DMS53 (cell line): ENCODE measurements around the gene RHOT2.

Source experiments
- DNase-seq: peaks from one replicate; lab custom pipeline; 2025; lab: John Stamatoyannopoulos, UW

The RHOT2 gene

GRCh38 chr16:667780-668518 lies at the start of gene RHOT2:
RHOT2 (plus strand) TSS chr16:668132; CDS start chr16:668200, 68 bp downstream.
- DNase-seq = peak; percentile 95

- DNase-seq = no peak
These were observed 48.3 kb upstream of the RHOT2 start for GRCh38 chr16:619476-620100.

DNA sequence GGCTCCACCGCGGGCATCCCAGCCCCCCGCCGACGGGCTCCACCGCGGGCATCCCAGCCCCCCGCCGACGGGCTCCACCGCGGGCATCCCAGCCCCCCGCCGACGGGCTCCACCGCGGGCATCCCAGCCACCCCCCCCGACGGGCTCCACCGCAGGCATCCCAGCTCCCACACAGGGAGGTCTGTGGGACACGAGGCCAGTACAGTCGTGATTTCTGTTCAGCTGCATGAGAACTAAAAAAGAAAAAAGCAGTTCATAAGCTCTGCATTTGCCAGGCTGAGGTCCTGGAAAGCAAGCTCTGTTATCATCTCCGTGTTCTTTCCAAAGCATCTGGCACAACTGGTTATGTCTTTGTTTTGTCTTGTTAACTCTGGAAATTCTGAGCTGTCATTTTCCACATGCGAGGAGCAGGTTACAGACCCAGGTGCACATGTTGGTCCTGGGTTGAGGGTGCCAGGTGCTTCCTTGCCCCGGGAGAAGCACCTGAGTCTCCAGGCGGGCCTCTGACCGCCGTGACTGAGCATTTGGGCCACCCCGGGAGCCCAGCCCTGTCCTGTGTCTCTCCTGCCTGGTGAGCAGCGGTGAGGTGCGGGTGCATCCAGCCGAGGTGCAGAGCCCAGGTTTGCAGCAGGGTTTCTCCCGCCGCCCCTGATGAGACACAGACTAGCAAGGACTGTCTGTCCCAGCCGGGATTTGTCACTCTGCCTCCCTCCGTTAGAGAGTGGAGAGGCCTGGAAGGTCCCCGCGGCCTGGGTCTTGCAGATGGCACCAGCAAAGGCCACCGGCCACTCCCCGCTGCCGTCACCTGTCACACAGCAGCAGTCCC lies 47.0 kb upstream of the RHOT2 start:
- DNase-seq = peak; percentile 28

GRCh38 chr16:621526-622105 lies 46.3 kb upstream of the RHOT2 start:
- no peak for DNase-seq

DNA sequence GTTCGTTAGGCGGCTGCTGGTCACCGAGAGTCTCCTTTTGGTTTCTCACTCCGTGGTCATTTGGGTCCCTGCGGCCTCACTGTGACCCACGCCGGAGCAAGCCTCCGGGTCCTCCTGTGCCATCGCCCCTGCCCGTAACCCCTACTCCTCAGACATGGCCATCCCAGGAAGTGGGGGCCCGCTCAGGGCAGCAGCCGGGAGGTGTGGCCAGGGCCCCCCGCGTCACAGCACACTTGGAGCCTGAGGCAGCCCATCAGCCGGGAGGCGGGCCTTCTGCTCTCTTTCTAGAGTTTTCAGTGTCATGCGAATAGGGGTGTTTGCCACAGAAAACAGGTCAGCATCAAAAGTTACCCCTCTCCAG lies 45.0 kb upstream of the RHOT2 start:
- no peak for DNase-seq

DNA sequence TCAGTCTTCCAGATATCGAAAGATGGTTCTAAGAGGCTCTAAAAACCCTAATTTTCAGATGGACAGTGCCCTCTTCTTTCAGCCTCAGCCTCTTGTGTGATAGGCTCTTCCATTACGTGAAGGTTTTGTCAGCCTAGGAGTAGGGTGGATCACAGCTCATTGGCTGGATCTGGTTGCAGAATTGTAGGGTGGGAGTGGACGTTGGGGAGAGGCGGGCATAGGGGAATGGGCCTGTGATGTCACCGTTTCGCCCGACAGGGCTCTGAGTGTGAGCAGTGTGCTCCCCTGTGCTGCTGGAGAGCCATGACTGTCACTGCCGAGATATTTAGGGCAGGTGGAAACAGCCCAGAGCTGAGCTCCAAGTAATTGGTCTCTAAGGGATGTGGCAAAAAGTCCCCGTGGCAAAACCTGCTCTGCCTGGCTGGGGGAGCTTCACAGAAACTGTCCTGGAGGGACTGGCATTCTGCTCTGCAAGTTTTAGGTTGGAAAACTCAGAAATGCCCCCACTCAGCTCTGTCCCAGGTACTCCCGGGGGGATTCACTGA lies 43.3 kb upstream of the RHOT2 start:
- DNase-seq = no peak

GRCh38 chr16:625117-625976 lies 42.6 kb upstream of the RHOT2 start:
- no peak for DNase-seq

DNA sequence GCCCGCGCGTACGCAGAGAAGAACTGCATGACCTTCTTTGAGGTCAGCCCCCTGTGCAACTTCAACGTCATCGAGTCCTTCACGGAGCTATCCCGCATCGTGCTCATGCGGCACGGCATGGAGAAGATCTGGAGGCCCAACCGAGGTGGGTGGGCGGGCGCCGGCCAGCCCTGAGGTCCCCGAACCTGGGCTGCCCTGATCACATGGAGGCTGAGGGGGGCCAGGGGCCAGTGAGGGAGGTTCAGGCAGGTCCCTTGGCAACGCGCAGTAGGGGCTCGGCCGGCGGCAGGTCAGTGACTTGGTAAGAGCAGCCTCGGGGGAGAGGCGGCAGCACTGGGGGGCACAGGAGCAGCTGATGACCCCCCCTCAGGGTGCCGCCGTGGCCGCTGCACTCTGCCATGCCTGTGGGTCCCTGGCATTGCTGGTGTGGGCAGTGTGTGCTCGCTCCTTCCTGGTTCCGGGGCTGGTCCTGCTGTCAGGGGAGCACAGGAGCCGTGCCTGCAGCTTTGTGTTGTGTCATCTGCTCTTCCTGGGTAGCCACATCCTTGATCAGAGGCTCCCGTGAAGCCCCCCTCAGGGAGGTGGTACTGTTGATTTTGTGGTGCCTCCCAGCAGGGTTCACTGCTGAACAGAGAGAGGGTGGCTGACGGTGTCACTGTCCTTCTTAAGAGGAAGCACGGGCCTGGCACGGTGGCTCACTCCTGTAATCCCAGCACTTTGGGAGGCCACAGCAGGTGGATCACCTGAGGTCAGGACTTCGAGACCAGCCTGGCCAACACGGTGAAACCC lies 41.8 kb upstream of the RHOT2 start:
- no peak for DNase-seq

DNA sequence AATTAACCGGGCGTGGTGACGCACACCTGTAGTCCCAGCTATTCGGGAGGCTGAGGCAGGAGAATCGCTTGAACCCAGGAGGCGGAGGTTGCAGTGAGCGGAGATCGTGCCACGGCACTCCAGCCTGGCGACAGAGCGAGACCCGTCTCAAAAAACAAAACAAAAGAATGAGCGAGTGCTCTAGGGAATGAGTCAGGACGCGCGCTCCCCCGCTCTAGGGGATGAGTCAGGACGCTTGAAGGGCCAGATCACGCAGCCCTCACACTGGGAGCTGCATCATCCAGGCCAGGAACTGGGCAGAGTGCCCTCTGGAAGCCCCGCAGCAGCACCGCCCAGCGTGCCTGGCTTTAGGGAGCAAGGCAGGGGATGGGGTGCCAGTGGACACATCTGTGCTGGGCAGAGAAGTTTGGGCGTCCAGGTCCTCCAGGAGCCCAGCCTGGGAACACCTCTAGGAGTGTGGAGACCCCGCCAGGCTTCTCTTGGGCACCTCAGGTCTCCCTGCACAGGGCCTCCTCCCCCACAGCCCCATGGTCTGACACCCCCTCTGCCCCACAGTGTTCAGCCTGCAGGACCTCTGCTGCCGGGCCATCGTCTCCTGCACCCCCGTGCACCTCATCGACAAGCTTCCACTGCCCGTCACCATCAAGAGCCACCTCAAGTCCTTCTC lies 41.0 kb upstream of the RHOT2 start:
- peak; percentile 89 for DNase-seq

- peak; percentile 88 for DNase-seq
These were observed 40.3 kb upstream of the RHOT2 start for GRCh38 chr16:627454-628239.

GRCh38 chr16:628321-629061 lies 39.4 kb upstream of the RHOT2 start:
- no peak for DNase-seq

GRCh38 chr16:629185-629832 lies 38.6 kb upstream of the RHOT2 start:
- DNase-seq = no peak

DNA sequence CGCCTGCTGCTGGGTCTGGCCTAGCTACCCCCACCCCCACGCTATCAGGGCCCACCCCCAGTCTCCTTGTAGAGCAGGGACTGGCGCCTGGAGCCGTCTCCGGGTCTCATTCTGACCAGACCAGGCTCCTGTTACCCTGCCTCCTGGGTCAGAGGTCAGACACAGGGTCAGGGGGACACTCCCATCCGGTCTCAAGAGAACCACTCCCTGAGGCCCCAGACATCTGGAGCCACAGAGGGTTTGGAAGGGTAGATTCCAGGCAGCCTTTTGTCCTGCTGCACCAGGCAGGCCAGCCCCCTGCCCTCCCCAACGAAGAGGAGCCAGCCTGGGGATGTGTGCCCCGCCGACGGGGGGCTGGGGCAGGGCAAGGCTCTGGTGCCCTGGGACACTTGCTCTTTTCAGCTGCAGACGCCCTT lies 38.1 kb upstream of the RHOT2 start:
- no peak for DNase-seq

GRCh38 chr16:630249-630814 lies 37.6 kb upstream of the RHOT2 start:
- no peak for DNase-seq

- peak; percentile 49 for DNase-seq
These were observed 37.0 kb upstream of the RHOT2 start, which contains the start of gene WFIKKN1 for GRCh38 chr16:630815-631405. WFIKKN1 (plus strand) TSS chr16:630985; CDS start chr16:631254, 269 bp downstream.

GRCh38 chr16:631808-632358 lies 36.0 kb upstream of the RHOT2 start:
- DNase-seq = no peak
